22Rv1 (cell line): ENCODE measurements around the gene NTPCR.

Experiments
- CTCF ChIP-seq: fragments of 450-650 bp; IDR thresholded peaks from 2 replicates; pipeline ENCODE4 v1.5.1; 2017; ENCODE audit warnings: mild to moderate bottlenecking
- ZFX ChIP-seq: fragments of 450-650 bp; IDR thresholded peaks from 2 replicates; pipeline ENCODE4 v1.6.1; 2017; ENCODE audit warnings: antibody characterized with exemption, borderline replicate concordance

DNA sequence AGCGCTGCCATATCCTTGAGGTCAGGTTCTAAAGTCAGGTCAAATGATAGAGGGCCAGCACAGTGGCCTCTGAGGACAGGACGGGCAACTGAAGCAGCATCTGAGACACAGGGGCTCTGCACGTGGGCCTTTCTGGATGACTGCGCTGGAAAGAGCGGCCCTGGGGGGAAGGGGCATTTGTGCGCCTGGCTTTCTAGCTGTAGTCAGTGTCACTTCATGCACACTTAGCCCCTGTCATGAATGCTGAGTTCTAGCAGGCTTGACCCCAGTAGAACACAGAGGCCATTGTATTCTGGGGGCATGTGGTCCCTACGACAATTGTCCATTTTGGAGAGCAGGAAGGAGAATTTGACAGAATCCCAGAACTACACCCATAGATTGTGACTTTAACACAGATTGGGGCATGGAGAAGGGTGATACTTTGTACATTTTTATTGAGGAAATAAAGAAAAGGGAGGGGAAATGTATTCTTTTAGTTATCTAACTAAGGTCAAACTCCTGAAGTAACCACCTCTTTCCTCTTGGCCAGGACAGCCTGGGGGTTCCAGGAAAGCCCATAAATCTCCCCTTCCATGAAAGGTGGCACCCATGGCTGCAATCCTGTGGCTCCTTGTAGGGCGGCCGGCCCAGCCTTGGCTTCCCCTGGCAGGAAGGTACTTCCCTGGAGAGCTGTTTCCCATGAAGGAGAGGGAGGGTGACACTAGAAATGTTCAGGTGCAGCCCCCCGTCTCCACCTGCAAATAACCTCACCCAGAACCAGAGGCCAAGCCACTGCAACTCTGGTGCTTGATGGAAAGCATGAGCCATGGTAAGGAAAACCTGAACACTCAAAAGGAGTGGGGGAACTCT, 34.4 kb downstream of the NTPCR start:
- TF ChIP-seq CTCF (no peak), ZFX (no peak)
